Esophagus (tissue), 2 donors: ENCODE measurements around the gene MEP1A. TPM values are rescaled to one million over a fixed set of nuclear protein-coding genes. Genes with fewer than 3 reads are reported as not detected.
"Not testable (repeated sequence)": the region's sequence is repeated elsewhere in the genome, so short reads cannot be mapped to it uniquely, and the experiment has no call there.

Source experiments
- H3K27ac ChIP-seq, 2 donors: one replicate each; pipeline ENCODE4 v1.5.1; 2013; ENCODE audit warnings: low read depth in 2 of 2, mild to moderate bottlenecking in 2 of 2, inconsistent platforms in 1 of 2, low read length in 1 of 2, moderate library complexity in 1 of 2
- H3K27me3 ChIP-seq, 2 donors: one replicate each; pipeline ENCODE4 v1.6.1; 2013; ENCODE audit warnings: low read length in 2 of 2, control low read depth in 1 of 2, mild to moderate bottlenecking in 1 of 2; ENCODE audit not compliant: insufficient read depth in 2 of 2, control insufficient read depth in 1 of 2
- H3K36me3 ChIP-seq, 2 donors: one replicate each; pipeline ENCODE4 v1.6.1; 2013; ENCODE audit warnings: low read length in 1 of 2; ENCODE audit not compliant: control insufficient read depth in 2 of 2, insufficient read depth in 2 of 2
- H3K4me1 ChIP-seq, 2 donors: one replicate each; pipeline ENCODE4 v1.6.1; 2013; ENCODE audit warnings: low read length in 1 of 2; ENCODE audit not compliant: control insufficient read depth in 2 of 2, insufficient read depth in 2 of 2
- H3K4me3 ChIP-seq, 2 donors: one replicate each; pipeline ENCODE4 v1.5.1; 2013; ENCODE audit warnings: low read length in 2 of 2, mild to moderate bottlenecking in 2 of 2, low read depth in 1 of 2, moderate library complexity in 1 of 2
- H3K9me3 ChIP-seq, 2 donors: one replicate each; pipeline ENCODE4 v1.6.1; 2013; ENCODE audit warnings: mild to moderate bottlenecking in 2 of 2, low read depth in 1 of 2, low read length in 1 of 2, moderate library complexity in 1 of 2; ENCODE audit not compliant: control insufficient read depth in 2 of 2, insufficient read depth in 1 of 2
- WGBS, 2 donors: extraction: QIAGEN DNeasy Blood & Tissue Kit; methylation state at CpG; one replicate each; pipeline ENCODE4 v1.1.7; 2013; 5-methylcytosine and 5-hydroxymethylcytosine counted together
- polyA plus RNA-seq, 2 donors: library from polyadenylated mRNA; stranded (reverse); fragments of 200-250 nt; gene quantifications; one replicate each; pipeline ENCODE4 v1.2.3, GENCODE V29; 2013
- donor health status: healthy with polysubstance abuse.
- donor health status: Bipolar disorder and iron deficiency.

Gene MEP1A
- polyA plus RNA-seq, 2 donors = 0.01 TPM; not detected in 1

DNA sequence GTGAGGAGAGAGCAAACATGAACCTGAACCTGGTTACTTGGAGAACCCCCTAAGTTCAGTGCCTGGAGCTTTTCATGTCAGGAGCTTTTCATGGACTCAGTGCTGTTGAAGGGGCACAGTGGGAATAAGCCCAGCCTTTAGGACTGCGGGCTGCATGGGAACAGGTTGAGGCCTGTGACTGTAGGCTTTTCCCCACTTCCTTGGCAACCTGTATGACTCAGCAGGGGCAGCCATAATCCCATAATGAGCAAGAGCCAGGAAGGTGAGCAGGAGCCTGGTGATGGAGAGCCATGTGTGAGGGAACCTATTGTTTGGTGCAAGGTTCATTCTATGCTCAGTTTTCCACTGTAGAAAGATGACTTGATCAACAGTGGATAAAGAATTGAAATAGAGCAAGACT, 23.4 kb downstream of the MEP1A start:
- Histone ChIP-seq H3K4me3 (no peak overlapping the region), H3K27ac (peak overlapping the region in 1 of 2 donors; percentile 52), H3K9me3 (peaks cover 0 to 3% of the 10 kb centered on the region in 2 donors), H3K36me3 (no peaks in the 10 kb centered on the region), H3K4me1 (no peaks in the 10 kb centered on the region), H3K27me3 (no peaks in the 10 kb centered on the region)
- WGBS, 2 donors = 54 to 68% methylated on average over 1 of the region's 1 CpG

DNA sequence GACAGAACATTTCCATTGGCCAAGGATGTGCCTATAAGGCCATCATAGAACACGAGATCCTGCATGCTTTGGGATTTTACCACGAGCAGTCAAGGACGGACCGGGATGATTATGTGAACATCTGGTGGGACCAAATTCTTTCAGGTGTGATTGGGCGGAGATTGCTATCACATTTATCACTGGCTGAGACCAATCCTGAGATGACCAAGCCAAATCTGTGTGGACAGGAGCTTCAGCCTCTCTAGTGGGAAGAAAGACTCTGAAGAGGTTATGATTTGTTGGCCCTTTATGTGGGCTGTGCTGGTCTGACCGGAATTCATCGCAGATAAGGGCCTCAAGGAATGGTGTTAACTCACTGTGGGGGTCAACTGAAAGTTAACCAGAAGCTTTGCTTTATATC, 26.4 kb downstream of the MEP1A start:
- no peaks in the 10 kb centered on the region for H3K27me3 ChIP-seq
- no peak overlapping the region for H3K27ac ChIP-seq
- H3K9me3 ChIP-seq = peaks cover 0 to 3% of the 10 kb centered on the region in 2 donors
- 92 to 93% methylated on average over 7 of the region's 7 CpGs for WGBS, 2 donors
- no peak overlapping the region for H3K4me3 ChIP-seq
- H3K36me3 ChIP-seq = no peaks in the 10 kb centered on the region
- peaks cover 0 to 4% of the 10 kb centered on the region in 2 donors for H3K4me1 ChIP-seq

DNA sequence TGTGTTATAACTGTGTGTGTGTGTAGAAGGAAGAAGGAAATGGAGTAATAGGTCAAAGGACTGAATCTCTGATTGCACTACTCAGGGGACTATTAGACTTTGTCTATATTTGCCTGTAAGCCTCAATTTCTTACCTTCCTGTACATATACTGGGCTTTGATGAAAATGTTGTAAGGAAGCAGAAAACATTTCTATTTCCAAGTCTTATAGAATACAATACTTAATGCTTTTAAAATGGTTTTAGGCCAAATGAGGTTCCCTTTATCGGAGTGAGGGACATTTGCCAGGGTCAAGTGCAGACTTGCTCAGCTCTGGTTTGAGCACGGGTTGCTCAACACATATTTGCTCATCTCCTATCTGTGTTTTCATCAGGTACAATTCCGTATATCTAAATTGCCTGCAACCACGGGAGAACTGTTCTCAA, 28.3 kb downstream of the MEP1A start:
- no peak overlapping the region for H3K4me3 ChIP-seq
- H3K36me3 ChIP-seq = no peaks in the 10 kb centered on the region
- peaks cover 0 to 4% of the 10 kb centered on the region in 2 donors for H3K4me1 ChIP-seq
- H3K27me3 ChIP-seq = no peaks in the 10 kb centered on the region
- 41 to 48% methylated on average over 4 of the region's 4 CpGs for WGBS, 2 donors
- H3K27ac ChIP-seq = no peak overlapping the region
- H3K9me3 ChIP-seq = no peaks in the 10 kb centered on the region

DNA sequence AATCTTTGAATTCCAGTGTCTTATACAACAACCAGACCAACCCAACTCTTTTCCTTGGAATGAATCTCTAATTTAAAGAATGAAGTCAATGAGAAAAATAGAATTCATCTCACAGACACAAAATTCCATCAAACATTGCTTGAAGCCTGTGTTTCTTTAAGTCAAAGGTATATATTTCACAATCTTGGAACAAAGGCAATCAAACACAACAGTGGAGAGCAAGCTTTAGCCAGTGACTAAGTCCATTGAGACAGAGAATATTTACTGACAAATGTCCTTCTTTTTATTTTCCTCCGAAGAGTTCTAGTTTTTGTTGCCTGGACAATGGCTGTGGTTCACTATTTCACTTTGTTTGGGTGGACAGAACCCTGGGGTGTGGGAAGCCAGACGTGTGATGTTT, 35.8 kb downstream of the MEP1A start:
- no peaks in the 10 kb centered on the region for H3K36me3 ChIP-seq
- H3K4me1 ChIP-seq = no peaks in the 10 kb centered on the region
- WGBS, 2 donors = 65 to 74% methylated on average over 2 of the region's 2 CpGs
- no peaks in the 10 kb centered on the region for H3K27me3 ChIP-seq
- no peak overlapping the region for H3K4me3 ChIP-seq
- H3K9me3 ChIP-seq = no peaks in the 10 kb centered on the region
- no peak overlapping the region for H3K27ac ChIP-seq

DNA sequence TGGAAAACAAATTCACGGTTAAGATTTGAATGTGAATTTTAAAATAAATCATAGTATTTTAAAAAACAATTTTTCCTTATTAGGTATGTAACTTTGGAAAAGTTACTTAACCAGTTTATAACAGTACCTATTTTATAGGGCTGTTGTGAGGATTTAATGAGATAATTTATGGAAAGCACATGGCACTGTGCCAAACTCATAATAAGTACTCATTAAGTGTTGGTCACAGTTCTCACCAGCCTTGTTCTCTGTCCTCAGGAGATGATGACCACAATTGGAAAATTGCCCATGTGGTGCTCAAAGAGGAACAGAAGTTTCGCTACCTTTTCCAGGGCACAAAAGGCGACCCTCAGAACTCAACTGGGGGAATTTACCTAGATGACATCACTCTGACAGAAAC, 39.6 kb downstream of the MEP1A start:
- Histone ChIP-seq H3K27ac (no peak overlapping the region), H3K36me3 (no peaks in the 10 kb centered on the region), H3K4me3 (no peak overlapping the region), H3K4me1 (no peaks in the 10 kb centered on the region), H3K9me3 (no peaks in the 10 kb centered on the region), H3K27me3 (no peaks in the 10 kb centered on the region)
- 87 to 89% methylated on average over 3 of the region's 3 CpGs for WGBS, 2 donors

DNA sequence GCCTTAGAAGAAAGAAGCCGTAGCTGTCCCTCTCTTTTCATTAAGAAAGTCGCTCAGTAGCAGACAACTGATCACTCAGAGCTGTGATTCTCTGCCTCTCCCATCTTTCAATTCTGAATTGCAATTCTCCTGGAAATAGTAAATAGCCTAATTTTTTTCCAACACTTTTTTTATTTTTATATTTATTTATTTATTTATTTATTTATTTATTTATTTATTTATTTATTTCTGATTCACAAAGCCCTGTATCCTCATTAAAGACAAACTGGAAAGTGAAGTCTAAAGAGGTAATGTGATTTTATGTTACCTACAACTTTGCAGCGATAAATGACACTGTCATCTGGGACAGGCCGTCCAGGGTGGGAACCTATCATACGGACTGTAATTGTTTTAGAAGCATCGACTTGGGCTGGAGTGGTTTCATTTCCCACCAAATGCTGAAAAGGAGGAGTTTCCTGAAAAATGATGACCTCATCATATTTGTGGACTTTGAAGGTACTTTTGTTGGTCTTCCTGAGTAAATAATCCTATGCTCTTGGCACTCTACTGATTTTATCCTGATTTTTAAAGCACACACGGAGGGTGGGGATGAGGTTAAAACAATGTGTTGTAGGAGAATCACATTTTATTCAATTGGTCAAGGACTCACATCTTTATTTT, 41.2 kb downstream of the MEP1A start:
- not testable (repeated sequence) for H3K9me3 ChIP-seq, H3K27me3 ChIP-seq, H3K4me3 ChIP-seq, H3K4me1 ChIP-seq, H3K27ac ChIP-seq, H3K36me3 ChIP-seq
- WGBS, 2 donors = 59 to 64% methylated on average over 7 of the region's 7 CpGs

DNA sequence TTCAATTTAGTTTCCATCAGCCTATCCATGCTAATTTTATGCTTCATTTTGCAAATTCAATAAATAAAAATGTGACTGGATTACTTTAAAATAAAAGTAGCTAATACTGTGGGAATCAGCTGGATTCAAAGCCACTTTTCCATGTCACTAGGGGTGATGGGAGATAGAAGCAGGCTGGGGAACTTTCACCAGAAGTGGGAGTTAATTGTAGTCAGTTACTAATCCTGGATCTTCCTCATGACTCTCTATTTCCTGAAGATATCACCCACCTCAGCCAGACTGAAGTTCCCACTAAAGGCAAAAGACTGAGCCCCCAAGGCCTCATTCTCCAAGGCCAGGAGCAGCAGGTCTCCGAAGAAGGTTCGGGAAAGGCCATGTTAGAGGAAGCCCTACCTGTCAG, 41.8 kb downstream of the MEP1A start:
- WGBS, 2 donors = 96 to 100% methylated on average over 2 of the region's 2 CpGs
- not testable (repeated sequence) for H3K27ac ChIP-seq, H3K9me3 ChIP-seq, H3K4me3 ChIP-seq, H3K36me3 ChIP-seq, H3K27me3 ChIP-seq, H3K4me1 ChIP-seq

DNA sequence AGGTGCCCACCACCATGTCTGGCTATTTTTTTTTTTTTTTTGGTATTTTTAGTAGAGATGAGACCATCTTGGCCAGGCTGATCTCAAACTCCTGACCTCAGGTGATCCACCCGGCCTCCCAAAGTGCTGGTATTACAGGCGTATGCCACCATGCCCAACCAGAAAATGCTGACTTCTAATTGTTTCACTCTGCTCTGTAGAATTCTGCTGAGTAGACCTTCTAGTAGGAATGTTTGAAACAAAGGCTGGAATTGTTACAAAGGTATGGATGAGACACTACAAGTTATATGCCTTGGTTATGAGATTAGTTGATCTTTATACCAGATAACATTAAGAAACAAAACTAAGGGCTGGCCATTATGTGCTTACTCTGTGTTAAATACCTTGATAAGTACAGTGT, 44.8 kb downstream of the MEP1A start:
- WGBS, 2 donors = 98% methylated on average over 2 of the region's 2 CpGs
- no peak overlapping the region for H3K27ac ChIP-seq
- H3K9me3 ChIP-seq = no peaks in the 10 kb centered on the region
- no peaks in the 10 kb centered on the region for H3K36me3 ChIP-seq
- no peak overlapping the region for H3K4me3 ChIP-seq
- no peaks in the 10 kb centered on the region for H3K4me1 ChIP-seq
- H3K27me3 ChIP-seq = no peaks in the 10 kb centered on the region

DNA sequence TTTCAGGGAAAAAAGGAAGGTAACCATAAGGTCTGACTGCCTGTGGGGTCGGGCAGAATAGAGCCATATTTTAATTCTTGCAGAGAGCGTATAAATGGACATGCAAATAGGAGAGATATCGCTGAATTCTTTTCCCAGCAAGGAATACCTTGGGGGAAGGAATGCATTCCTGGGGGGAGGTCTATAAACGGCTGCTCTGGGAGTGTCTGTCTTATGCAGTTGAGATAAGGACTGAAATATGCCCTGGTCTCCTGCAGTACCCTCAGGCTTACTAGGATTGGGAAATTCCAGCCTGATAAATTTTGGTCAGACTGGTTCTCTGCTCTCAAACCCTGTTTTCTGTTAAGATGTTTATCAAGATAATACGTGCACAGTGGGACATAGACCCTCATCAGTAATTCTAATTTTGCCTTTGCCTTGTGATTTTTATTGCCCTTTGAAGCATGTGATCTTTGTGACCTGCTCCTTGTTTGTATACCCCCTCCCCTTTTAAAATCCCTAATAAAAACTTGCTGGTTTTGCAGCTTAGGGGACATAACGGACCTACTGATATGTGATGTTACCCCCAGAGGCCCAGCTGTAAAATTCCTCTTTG, 49.2 kb downstream of the MEP1A start:
- not testable (repeated sequence) for H3K27ac ChIP-seq, H3K9me3 ChIP-seq, H3K27me3 ChIP-seq, H3K4me1 ChIP-seq, H3K4me3 ChIP-seq, H3K36me3 ChIP-seq
- WGBS, 2 donors = 85 to 90% methylated on average over 6 of the region's 6 CpGs

DNA sequence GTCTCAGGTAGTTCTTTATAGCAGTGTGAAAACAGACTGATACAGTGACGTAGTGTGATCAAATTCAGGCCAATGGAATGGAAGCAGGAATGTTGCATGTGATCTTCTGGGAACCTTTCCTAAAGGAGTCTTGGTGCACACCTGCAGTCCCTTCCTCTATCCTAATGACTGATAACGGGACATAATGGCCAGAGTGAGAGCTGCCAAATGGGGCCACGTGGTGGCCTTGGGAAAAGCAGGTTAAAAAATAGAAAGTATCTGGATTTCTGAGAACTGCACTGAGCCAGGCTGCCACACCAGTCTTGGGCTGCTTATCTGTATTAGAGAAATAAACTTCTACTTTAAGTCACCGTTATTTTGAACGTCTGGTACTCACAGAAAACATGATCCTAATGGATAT, 51.9 kb downstream of the MEP1A start:
- Histone ChIP-seq H3K9me3 (no peaks in the 10 kb centered on the region), H3K4me1 (no peaks in the 10 kb centered on the region), H3K36me3 (no peaks in the 10 kb centered on the region), H3K27ac (no peak overlapping the region), H3K4me3 (no peak overlapping the region), H3K27me3 (no peaks in the 10 kb centered on the region)
- 62 to 74% methylated on average over 5 of the region's 5 CpGs for WGBS, 2 donors
